ENCODE data around the gene PLXND1.

Gene PLXND1

GRCh38 chr3:129513705-129514104 lies 92.8 kb downstream of the PLXND1 start:
- DNase-seq (ENCODE audit: low spot score), result no peak
- FAIRE-seq, result no peak

DNA sequence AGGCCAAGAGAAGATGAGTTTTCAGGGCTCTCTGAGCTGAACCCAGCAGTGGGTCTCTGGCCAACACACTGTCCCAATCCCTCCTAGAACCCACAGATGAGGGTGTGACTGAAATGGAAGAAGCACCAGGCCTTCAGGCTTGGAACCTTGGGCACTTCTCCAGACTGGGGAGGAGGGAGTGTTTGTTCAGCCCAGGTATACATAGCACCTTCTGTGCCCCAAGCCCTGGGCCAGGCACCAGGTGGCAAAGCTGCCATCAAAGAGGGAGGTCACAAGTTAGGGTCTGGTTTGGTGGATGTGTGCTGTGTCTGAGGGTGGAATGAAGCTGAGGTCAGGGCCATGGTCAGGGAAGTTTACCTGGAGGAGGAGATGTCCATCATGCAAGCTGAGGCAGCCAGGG lies 93.9 kb downstream of the PLXND1 start:
- no peak for FAIRE-seq

GRCh38 chr3:129507181-129507831 lies 99.2 kb downstream of the PLXND1 start:
- FAIRE-seq, result no peak
- no peak for DNase-seq (ENCODE audit: low spot score)

More for the DNA sequence above, 93.9 kb downstream of the PLXND1 start:
- no peak for DNase-seq (ENCODE audit: low spot score)

DNA sequence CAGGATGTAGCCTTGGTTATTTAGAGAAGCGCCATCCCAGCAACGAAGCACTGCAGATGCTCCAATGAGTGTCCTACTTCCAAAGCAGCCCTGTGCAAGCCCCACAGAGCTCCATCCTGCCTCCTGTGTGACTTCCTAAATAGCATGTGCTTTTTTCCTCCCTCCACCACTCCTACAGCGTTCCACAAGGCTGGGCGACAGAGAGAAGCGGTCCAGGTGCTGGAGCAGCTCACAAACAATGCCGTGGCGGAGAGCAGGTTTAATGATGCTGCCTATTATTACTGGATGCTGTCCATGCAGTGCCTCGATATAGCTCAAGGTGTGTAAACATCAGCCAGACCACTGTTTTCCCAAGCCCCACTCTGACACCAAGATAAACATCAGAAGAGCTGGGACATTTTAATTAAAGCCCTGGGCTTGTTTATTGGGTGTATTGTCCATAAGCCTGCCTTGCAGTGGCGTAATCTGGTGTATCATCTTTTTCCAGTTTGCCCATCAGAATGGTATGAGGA lies 100.2 kb downstream of the PLXND1 start:
- FAIRE-seq, result no peak

GRCh38 chr3:129505341-129505740 lies 101.1 kb downstream of the PLXND1 start:
- no peak for FAIRE-seq
- DNase-seq (ENCODE audit: low spot score), result no peak

More for the DNA sequence above, 100.2 kb downstream of the PLXND1 start:
- no peak for DNase-seq (ENCODE audit: low spot score)
